ENCODE measurements around the gene TECTA. TPM values are rescaled to one million over a fixed set of nuclear protein-coding genes. Genes with fewer than 3 reads are reported as not detected.

TECTA gene
- polyA plus RNA-seq, 1 of the 3 experiments (the other 2 are of a cell fraction): 0.58 TPM

DNA sequence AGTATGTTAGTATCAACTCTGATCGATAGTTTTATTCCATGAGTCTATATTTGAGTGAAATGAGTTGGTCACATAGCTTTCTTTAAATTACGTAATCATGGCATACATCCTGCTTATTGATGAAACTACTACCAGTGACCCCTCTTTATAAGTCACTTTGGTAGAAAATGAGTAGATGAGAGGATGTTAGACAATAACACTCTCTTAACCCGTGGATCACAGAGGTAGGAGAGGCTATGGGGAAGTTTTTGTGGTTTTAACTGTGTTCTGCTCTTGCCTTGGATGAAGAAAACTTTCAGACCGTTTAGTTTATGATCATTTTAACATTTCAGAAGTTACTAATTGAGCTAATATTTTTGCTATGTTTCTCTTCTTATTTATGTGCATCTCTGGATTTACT is 43.1 kb upstream of the TECTA start:
- H3K4me2 ChIP-seq: no peak overlapping the region
- H3K79me2 ChIP-seq (ENCODE audit: insufficient read depth): no peaks in the 10 kb centered on the region
- no peak for TF ChIP-seq FOXJ3 (CRISPR knock-in tag; IDR thresholded peaks at IDR 0.05)
- TF ChIP-seq MAX (IDR thresholded peaks at IDR 0.05; ENCODE audit: low read depth): no peak
- no peak for TF ChIP-seq RXRA (IDR thresholded peaks at IDR 0.05; ENCODE audit: borderline replicate concordance, low read depth)
- H3F3A ChIP-seq (replicated peaks; ENCODE audit: insufficient read depth): no peaks in the 10 kb centered on the region
- no peak overlapping the region for H3K9ac ChIP-seq
- H3K9me2 ChIP-seq: no peaks in the 10 kb centered on the region
- H3K36me3 ChIP-seq (replicated peaks in 1 of 2; ENCODE audit: control insufficient read depth in 1 of 2, insufficient read depth in 2 of 2, low read length in 1 of 2): peaks cover 76 to 96% of the 10 kb centered on the region in 2 experiments
- no peak for DNase-seq
- H2AFZ ChIP-seq (ENCODE audit: low read depth): no peak overlapping the region
- no peaks in the 10 kb centered on the region for H3K4me1 ChIP-seq (ENCODE audit: control insufficient read depth in 1 of 2, insufficient read depth in 2 of 2, low read depth in 1 of 2, low read length in 1 of 2)
- no peaks in the 10 kb centered on the region for H4K20me1 ChIP-seq (ENCODE audit: insufficient read depth)
- CTCF ChIA-PET: interaction anchor here (0.6 to 1.5 kb wide), 2 partner anchors 16 to 153 kb away, joined by 3 read pairs; no protein-coding TSS in a partner anchor
- WGBS (ENCODE audit: low lambda C conversion rate): 82% methylated on average over 4 of the region's 4 CpGs
- H3K9me3 ChIP-seq: no peaks in the 10 kb centered on the region
- POLR2A ChIA-PET: no interaction called here
- no peak overlapping the region for H3K4me3 ChIP-seq (ENCODE audit: low read depth in 2 of 2, low read length in 1 of 2)
- H3K27me3 ChIP-seq (ENCODE audit: insufficient read depth): no peaks in the 10 kb centered on the region
- H3K27ac ChIP-seq (ENCODE audit: low read depth in 2 of 2, low read length in 1 of 2): no peak overlapping the region

- no peaks in the 10 kb centered on the region for H3K27me3 ChIP-seq (ENCODE audit: insufficient read depth)
- H3K4me3 ChIP-seq (ENCODE audit: low read depth in 2 of 2, low read length in 1 of 2): no peak overlapping the region
- ChIA-PET POLR2A (no interaction called here), CTCF (interaction anchor here (0.7 to 1.6 kb wide), 3 partner anchors 17 to 266 kb away, joined by 3 read pairs; no protein-coding TSS in a partner anchor)
- H3K36me3 ChIP-seq (replicated peaks in 1 of 2; ENCODE audit: control insufficient read depth in 1 of 2, insufficient read depth in 2 of 2, low read length in 1 of 2): peaks cover 77 to 96% of the 10 kb centered on the region in 2 experiments
- no peaks in the 10 kb centered on the region for H3K79me2 ChIP-seq (ENCODE audit: insufficient read depth)
- no peaks in the 10 kb centered on the region for H3K4me1 ChIP-seq (ENCODE audit: control insufficient read depth in 1 of 2, insufficient read depth in 2 of 2, low read depth in 1 of 2, low read length in 1 of 2)
- H3K9me2 ChIP-seq: no peaks in the 10 kb centered on the region
- no peak for TF ChIP-seq JUND (IDR thresholded peaks at IDR 0.05)
- TF ChIP-seq SMC3 (IDR thresholded peaks at IDR 0.05; ENCODE audit: low read depth, low read length): no peak
- TF ChIP-seq TAF1 (IDR thresholded peaks at IDR 0.05; ENCODE audit: borderline replicate concordance, low read depth, low read length): no peak
- no peak for TF ChIP-seq RFX5 (IDR thresholded peaks at IDR 0.05; ENCODE audit: low read length)
- no peak for TF ChIP-seq EZH2phosphoT487 (IDR thresholded peaks at IDR 0.05; ENCODE audit: borderline replicate concordance, low read depth)
- no peak for TF ChIP-seq YY1 (IDR thresholded peaks at IDR 0.05; ENCODE audit: low read depth)
- no peak for TF ChIP-seq EP300 (IDR thresholded peaks at IDR 0.05; ENCODE audit: borderline replicate concordance in 1 of 2, low read depth in 1 of 2, low read length in 1 of 2)
- no peak for TF ChIP-seq NRF1 (IDR thresholded peaks at IDR 0.05; ENCODE audit: low read depth, low read length)
- TF ChIP-seq, protein P1, sequence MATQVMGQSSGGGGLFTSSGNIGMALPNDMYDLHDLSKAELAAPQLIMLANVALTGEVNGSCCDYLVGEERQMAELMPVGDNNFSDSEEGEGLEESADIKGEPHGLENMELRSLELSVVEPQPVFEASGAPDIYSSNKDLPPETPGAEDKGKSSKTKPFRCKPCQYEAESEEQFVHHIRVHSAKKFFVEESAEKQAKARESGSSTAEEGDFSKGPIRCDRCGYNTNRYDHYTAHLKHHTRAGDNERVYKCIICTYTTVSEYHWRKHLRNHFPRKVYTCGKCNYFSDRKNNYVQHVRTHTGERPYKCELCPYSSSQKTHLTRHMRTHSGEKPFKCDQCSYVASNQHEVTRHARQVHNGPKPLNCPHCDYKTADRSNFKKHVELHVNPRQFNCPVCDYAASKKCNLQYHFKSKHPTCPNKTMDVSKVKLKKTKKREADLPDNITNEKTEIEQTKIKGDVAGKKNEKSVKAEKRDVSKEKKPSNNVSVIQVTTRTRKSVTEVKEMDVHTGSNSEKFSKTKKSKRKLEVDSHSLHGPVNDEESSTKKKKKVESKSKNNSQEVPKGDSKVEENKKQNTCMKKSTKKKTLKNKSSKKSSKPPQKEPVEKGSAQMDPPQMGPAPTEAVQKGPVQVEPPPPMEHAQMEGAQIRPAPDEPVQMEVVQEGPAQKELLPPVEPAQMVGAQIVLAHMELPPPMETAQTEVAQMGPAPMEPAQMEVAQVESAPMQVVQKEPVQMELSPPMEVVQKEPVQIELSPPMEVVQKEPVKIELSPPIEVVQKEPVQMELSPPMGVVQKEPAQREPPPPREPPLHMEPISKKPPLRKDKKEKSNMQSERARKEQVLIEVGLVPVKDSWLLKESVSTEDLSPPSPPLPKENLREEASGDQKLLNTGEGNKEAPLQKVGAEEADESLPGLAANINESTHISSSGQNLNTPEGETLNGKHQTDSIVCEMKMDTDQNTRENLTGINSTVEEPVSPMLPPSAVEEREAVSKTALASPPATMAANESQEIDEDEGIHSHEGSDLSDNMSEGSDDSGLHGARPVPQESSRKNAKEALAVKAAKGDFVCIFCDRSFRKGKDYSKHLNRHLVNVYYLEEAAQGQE (IDR thresholded peaks at IDR 0.05; ENCODE audit: low read depth, low read length): no peak
- no peak for TF ChIP-seq MXI1 (IDR thresholded peaks at IDR 0.05; ENCODE audit: low read depth, low read length)
- no peak for TF ChIP-seq RCOR1 (IDR thresholded peaks at IDR 0.05; ENCODE audit: low read length)
- TF ChIP-seq ZBTB33 (IDR thresholded peaks at IDR 0.05; ENCODE audit: borderline replicate concordance, low read depth): no peak
- H3K9me3 ChIP-seq: no peaks in the 10 kb centered on the region
- WGBS (ENCODE audit: low lambda C conversion rate): 86% methylated on average over 3 of the region's 3 CpGs
- DNase-seq: no peak
- H3K27ac ChIP-seq (ENCODE audit: low read depth in 2 of 2, low read length in 1 of 2): no peak overlapping the region
- no peak overlapping the region for H3K4me2 ChIP-seq
- no peaks in the 10 kb centered on the region for H4K20me1 ChIP-seq (ENCODE audit: insufficient read depth)
- H3K9ac ChIP-seq: no peak overlapping the region
- H2AFZ ChIP-seq (ENCODE audit: low read depth): no peak overlapping the region
- peaks cover 3% of the 10 kb centered on the region for H3F3A ChIP-seq (replicated peaks; ENCODE audit: insufficient read depth)
Observed at GRCh38 chr11:121058941-121059340, 42.1 kb upstream of the TECTA start.
